IPS DF 4.7 (cell line): ENCODE results near the gene TRAF5.
"Not testable (repeated sequence)": the region's sequence is repeated elsewhere in the genome, so short reads cannot be mapped to it uniquely, and the experiment has no call there.

Experiments used
- DNase-seq: peaks from one replicate; pipeline ENCODE4 v3.0.0-alpha.2; 2013; ENCODE audit warnings: low spot score; ENCODE audit errors: extremely low read depth

TRAF5 gene

GRCh38 chr1:211344152-211344618 lies 17.6 kb downstream of the TRAF5 start:
- no peak for DNase-seq

- no peak for DNase-seq
Measured at GRCh38 chr1:211345719-211346118, 19.1 kb downstream of the TRAF5 start.

GRCh38 chr1:211347077-211347844 lies 20.6 kb downstream of the TRAF5 start:
- DNase-seq = no peak

- DNase-seq = no peak
Measured at GRCh38 chr1:211348547-211348946, 21.9 kb downstream of the TRAF5 start.

- no peak for DNase-seq
Measured at GRCh38 chr1:211349741-211350140, 23.1 kb downstream of the TRAF5 start.

GRCh38 chr1:211352055-211352454 lies 25.4 kb downstream of the TRAF5 start:
- not testable (repeated sequence) for DNase-seq

GRCh38 chr1:211352465-211352864 lies 25.8 kb downstream of the TRAF5 start:
- no peak for DNase-seq

GRCh38 chr1:211352985-211353515 lies 26.4 kb downstream of the TRAF5 start:
- DNase-seq = no peak

GRCh38 chr1:211353562-211354212 lies 27.1 kb downstream of the TRAF5 start:
- no peak for DNase-seq

- DNase-seq = no peak
Measured at GRCh38 chr1:211355873-211356272, 29.2 kb downstream of the TRAF5 start.

- no peak for DNase-seq
Measured at GRCh38 chr1:211356723-211357407, 30.2 kb downstream of the TRAF5 start.

- no peak for DNase-seq
Measured at GRCh38 chr1:211358685-211359084, 32.1 kb downstream of the TRAF5 start.

- DNase-seq = no peak
Measured at GRCh38 chr1:211359876-211360275, 33.2 kb downstream of the TRAF5 start.

- DNase-seq = no peak
Measured at GRCh38 chr1:211361202-211361601, 34.6 kb downstream of the TRAF5 start.

- DNase-seq = no peak
Measured at GRCh38 chr1:211369640-211370039, 43.0 kb downstream of the TRAF5 start.

GRCh38 chr1:211370669-211371068 lies 44.0 kb downstream of the TRAF5 start:
- no peak for DNase-seq

- DNase-seq = no peak
Measured at GRCh38 chr1:211371406-211372105, 44.9 kb downstream of the TRAF5 start.

GRCh38 chr1:211372463-211372862 lies 45.8 kb downstream of the TRAF5 start:
- no peak for DNase-seq

- no peak for DNase-seq
Measured at GRCh38 chr1:211375146-211375818, 48.6 kb downstream of the TRAF5 start.

- DNase-seq = no peak
Measured at GRCh38 chr1:211375949-211376348, 49.3 kb downstream of the TRAF5 start.
